NT2/D1 (cell line): ENCODE results near the gene ZP3.
"Not testable (repeated sequence)": the region's sequence is repeated elsewhere in the genome, so short reads cannot be mapped to it uniquely, and the experiment has no call there.

Source experiments
- SUZ12 ChIP-seq: IDR thresholded peaks from 2 replicates; pipeline ENCODE4 v1.6.1; 2011; ENCODE audit not compliant: insufficient read length, insufficient read depth; ENCODE audit errors: extremely low read depth
- YY1 ChIP-seq: IDR thresholded peaks from 2 replicates; pipeline ENCODE4 v1.6.1; 2011; ENCODE audit not compliant: insufficient read length, insufficient read depth
- ZNF274 ChIP-seq: IDR thresholded peaks from 2 replicates; pipeline ENCODE4 v1.6.1; 2011; ENCODE audit warnings: mild to moderate bottlenecking, low read depth, low read length

- TF ChIP-seq SUZ12, ZNF274, YY1: not testable (repeated sequence)
Measured at GRCh38 chr7:76421097-76421496, 3.7 kb upstream of the ZP3 start.
